Right renal pelvis (tissue), 4 donors: ENCODE data around the gene DCDC1. TPM values are rescaled to one million over a fixed set of nuclear protein-coding genes. Genes with fewer than 3 reads are reported as not detected.

Experiments used
- polyA plus RNA-seq, 4 donors: library from polyadenylated mRNA; unstranded; fragments of 120-200 nt; gene quantifications; one replicate each; pipeline ENCODE4 v1.2.1, GENCODE V29; 2013; ENCODE audit not compliant: insufficient read length in 4 of 4

DCDC1 gene
- polyA plus RNA-seq, 4 donors = 3.4 to 5.7 (median 5.0) TPM

Other genes with a start within 250 kb of the DCDC1 start
- 10 to 100 TPM; 20.1 to 26.2 (median 25.1) TPM for gene DNAJC24, start 121 bp upstream of the DCDC1 start, polyA plus RNA-seq
- 10 to 100 TPM; 46.7 to 53.1 (median 49.3) TPM for gene IMMP1L, start 139.9 kb upstream of the DCDC1 start, polyA plus RNA-seq
- 10 to 100 TPM; 25.5 to 32.4 (median 31.7) TPM for gene ELP4, start 140.0 kb upstream of the DCDC1 start, polyA plus RNA-seq